Type B pancreatic cell (in vitro differentiated cells): ENCODE data around the gene MFAP5. TPM values are rescaled to one million over a fixed set of nuclear protein-coding genes. Genes with fewer than 3 reads are reported as not detected.

ENCODE experiments used
- DNase-seq: peaks from one replicate; pipeline ENCODE4 v3.0.0; 2021; ENCODE audit warnings: mixed read lengths; ENCODE audit not compliant: unreplicated experiment; ENCODE audit errors: extremely low spot score
- H3K27ac Mint-ChIP-seq: 2 replicates; pipeline ENCODE4 v1.8.0; 2021; ENCODE audit warnings: mild to moderate bottlenecking, mixed read lengths
- H3K27me3 Mint-ChIP-seq: 2 replicates; pipeline ENCODE4 v1.8.0; 2021; ENCODE audit warnings: mixed read lengths
- H3K36me3 Mint-ChIP-seq: 2 replicates; pipeline ENCODE4 v1.8.0; 2021; ENCODE audit warnings: mixed read lengths
- H3K4me1 Mint-ChIP-seq: one replicate; pipeline ENCODE4 v1.8.0; 2021; ENCODE audit warnings: mixed read lengths; ENCODE audit not compliant: unreplicated experiment
- H3K4me3 Mint-ChIP-seq: 2 replicates; pipeline ENCODE4 v1.8.0; 2021; ENCODE audit warnings: mild to moderate bottlenecking, mixed read lengths
- H3K9me3 Mint-ChIP-seq: 2 replicates; pipeline ENCODE4 v1.8.0; 2021; ENCODE audit warnings: mixed read lengths
- total RNA-seq: library from RNA; stranded (reverse); gene quantifications from 2 replicates; pipeline ENCODE4 v1.2.1, GENCODE V29; 2021; ENCODE audit warnings: low replicate concordance
- TF ChIP-seq, protein P1 (sequence below): fragments of 200-600 bp; sonication (generic); conservative IDR thresholded peaks from 2 replicates; pipeline ENCODE4 v1.5.0; 2021; ENCODE audit warnings: antibody characterized with exemption, mild to moderate bottlenecking

Gene MFAP5
- total RNA-seq, 1 donor from 2014 or later = 1.4 TPM

DNA sequence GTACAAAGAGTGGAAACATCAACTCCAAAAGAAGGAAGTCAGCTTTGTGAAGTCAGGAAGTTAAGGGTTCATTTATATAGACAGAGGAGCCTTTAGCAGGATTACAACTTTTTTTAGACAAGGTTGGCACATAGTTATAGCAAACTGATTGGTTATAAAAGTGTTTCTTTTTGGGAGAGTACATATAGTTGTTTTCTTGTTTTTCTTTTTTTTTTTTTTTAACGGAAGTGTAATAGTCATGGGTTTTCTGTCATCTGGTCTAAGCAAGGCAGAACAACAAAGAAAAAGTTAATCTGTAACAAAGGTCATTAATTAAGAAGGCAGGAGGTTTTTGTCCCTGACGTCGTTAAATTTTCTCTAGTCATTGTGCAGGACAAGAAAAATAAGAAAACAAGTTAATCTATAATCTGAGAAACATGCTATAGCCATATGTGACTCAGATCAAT lies 13.0 kb upstream of the MFAP5 start:
- Mint-ChIP-seq H3K27me3 (no peaks in the 10 kb centered on the region), H3K9me3 (peaks cover 7% of the 10 kb centered on the region)

DNA sequence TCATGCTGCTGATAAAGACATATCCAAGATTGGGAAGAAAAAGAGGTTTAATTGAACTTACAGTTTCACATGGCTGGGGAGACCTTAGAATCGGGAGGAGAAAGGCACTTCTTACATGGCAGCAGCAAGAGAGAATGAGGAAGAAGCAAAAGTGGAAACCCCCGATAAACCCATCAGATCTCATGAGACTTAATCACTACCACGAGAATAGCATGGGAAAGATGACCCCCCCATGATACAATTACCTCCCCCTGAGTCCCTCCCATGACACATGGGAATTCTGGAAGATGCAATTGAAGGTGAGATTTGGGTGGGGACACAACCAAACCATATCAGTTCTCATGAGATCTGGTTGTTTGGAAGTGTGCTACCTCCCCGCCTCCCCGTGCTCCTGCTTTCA lies 9.8 kb upstream of the MFAP5 start:
- TF ChIP-seq, protein P1, sequence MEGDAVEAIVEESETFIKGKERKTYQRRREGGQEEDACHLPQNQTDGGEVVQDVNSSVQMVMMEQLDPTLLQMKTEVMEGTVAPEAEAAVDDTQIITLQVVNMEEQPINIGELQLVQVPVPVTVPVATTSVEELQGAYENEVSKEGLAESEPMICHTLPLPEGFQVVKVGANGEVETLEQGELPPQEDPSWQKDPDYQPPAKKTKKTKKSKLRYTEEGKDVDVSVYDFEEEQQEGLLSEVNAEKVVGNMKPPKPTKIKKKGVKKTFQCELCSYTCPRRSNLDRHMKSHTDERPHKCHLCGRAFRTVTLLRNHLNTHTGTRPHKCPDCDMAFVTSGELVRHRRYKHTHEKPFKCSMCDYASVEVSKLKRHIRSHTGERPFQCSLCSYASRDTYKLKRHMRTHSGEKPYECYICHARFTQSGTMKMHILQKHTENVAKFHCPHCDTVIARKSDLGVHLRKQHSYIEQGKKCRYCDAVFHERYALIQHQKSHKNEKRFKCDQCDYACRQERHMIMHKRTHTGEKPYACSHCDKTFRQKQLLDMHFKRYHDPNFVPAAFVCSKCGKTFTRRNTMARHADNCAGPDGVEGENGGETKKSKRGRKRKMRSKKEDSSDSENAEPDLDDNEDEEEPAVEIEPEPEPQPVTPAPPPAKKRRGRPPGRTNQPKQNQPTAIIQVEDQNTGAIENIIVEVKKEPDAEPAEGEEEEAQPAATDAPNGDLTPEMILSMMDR = no peak
- Mint-ChIP-seq H3K27ac (no peak overlapping the region), H3K4me3 (no peak overlapping the region), H3K27me3 (no peaks in the 10 kb centered on the region), H3K9me3 (no peaks in the 10 kb centered on the region), H3K4me1 (no peaks in the 10 kb centered on the region), H3K36me3 (peaks cover 7% of the 10 kb centered on the region)
- no peak for DNase-seq

More for the DNA sequence above, 13.0 kb upstream of the MFAP5 start:
- TF ChIP-seq, protein P1 = no peak
- Mint-ChIP-seq H3K27ac (peak overlapping the region; percentile 50), H3K4me3 (no peak overlapping the region), H3K4me1 (no peaks in the 10 kb centered on the region), H3K36me3 (peaks cover 10% of the 10 kb centered on the region)
- DNase-seq = no peak

DNA sequence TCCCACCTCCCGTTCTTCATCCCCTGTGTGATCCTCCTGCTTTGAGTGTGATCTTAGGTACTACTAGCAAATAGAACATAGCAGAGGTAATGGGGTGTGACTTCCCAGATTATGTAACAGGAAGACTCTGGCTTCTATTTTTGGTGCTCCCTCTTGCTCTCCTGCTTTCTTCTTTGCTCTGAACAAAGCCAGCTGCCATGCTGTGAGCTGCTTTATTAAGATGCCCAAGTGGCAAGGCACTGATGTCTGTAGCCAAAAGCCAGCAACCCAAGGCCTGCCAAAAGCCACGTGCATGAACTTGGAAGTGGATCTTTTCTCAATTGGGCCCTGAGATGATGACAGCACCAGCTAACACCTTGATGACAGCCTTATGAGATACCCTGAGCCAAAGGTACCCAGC lies 5.8 kb upstream of the MFAP5 start:
- no peak overlapping the region for H3K4me3 Mint-ChIP-seq
- H3K9me3 Mint-ChIP-seq = peaks cover 4% of the 10 kb centered on the region
- H3K27ac Mint-ChIP-seq = no peak overlapping the region
- DNase-seq = no peak
- TF ChIP-seq, protein P1 = no peak
- H3K36me3 Mint-ChIP-seq = peaks cover 6% of the 10 kb centered on the region
- no peaks in the 10 kb centered on the region for H3K4me1 Mint-ChIP-seq
- H3K27me3 Mint-ChIP-seq = no peaks in the 10 kb centered on the region

DNA sequence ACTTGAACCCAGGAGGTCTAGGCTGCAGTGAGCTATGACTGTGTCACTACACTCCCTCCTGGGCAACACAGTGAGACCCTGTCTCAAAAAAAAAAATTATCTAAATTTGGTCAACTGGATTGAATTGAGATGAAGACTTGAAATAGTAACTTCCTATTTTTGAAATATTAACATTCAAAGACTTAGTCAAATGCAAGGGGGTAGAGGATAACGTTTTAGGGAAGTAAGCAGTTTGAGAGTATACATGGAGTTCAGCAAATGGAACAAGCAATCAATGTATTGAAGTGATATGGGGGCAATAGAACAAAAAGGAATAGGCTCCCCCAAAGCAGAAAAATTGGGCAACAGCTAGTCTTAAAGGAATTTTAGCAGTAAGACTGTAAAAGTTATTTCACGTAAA lies 4.6 kb upstream of the MFAP5 start:
- H3K9me3 Mint-ChIP-seq = peaks cover 4% of the 10 kb centered on the region
- H3K27ac Mint-ChIP-seq = no peak overlapping the region
- peaks cover 6% of the 10 kb centered on the region for H3K36me3 Mint-ChIP-seq
- TF ChIP-seq, protein P1 = no peak
- H3K4me1 Mint-ChIP-seq = no peaks in the 10 kb centered on the region
- H3K4me3 Mint-ChIP-seq = no peak overlapping the region
- no peak for DNase-seq
- no peaks in the 10 kb centered on the region for H3K27me3 Mint-ChIP-seq

DNA sequence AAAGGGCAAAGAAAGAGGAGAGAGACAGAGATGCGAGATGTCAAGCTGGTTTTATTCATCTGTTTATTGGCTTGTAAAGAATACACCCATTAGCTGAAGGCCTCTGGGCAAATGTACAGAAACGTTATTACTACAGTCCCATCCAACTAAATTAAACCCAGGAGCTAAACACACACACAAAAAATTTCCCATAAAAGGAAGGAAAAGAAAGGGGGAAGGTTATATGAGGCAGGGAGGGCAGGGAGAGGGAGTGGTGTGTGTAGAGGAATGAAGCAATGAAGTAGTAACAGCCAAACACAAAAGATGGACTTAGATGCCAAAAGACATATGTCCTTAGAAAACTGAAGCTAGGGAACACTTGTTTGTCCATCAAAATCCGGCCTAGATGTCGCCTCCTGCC lies 3.1 kb upstream of the MFAP5 start:
- H3K4me3 Mint-ChIP-seq = no peak overlapping the region
- peaks cover 4% of the 10 kb centered on the region for H3K9me3 Mint-ChIP-seq
- H3K27ac Mint-ChIP-seq = no peak overlapping the region
- no peak for DNase-seq
- TF ChIP-seq, protein P1 = no peak
- peaks cover 6% of the 10 kb centered on the region for H3K36me3 Mint-ChIP-seq
- H3K27me3 Mint-ChIP-seq = no peaks in the 10 kb centered on the region
- no peaks in the 10 kb centered on the region for H3K4me1 Mint-ChIP-seq
